GM23248 (cell line): Measurements from ENCODE around the gene MYO1D.

ENCODE experiments used
- EZH2 ChIP-seq: fragments of 200-600 bp; sonication (generic); IDR thresholded peaks from 2 replicates; pipeline ENCODE4 v1.6.1; 2018; ENCODE audit warnings: antibody characterized with exemption, mild to moderate bottlenecking; ENCODE audit not compliant: insufficient read depth, poor library complexity, severe bottlenecking
- EZH2phosphoT487 ChIP-seq: fragments of 200-600 bp; sonication (generic); IDR thresholded peaks from 2 replicates; pipeline ENCODE4 v1.6.1; 2018; ENCODE audit warnings: antibody characterized with exemption, moderate library complexity, mild to moderate bottlenecking, low read depth; ENCODE audit not compliant: insufficient read depth

GRCh38 chr17:32793841-32794240 is 83.1 kb downstream of the MYO1D start:
- TF ChIP-seq EZH2phosphoT487 (no peak), EZH2 (no peak)
